GM18502 (cell line): Measurements from ENCODE around the gene ZNF609.
"Not testable (repeated sequence)": the region's sequence is repeated elsewhere in the genome, so short reads cannot be mapped to it uniquely, and the experiment has no call there.

Source experiments
- ATAC-seq: cut with Tn5 transposase; IDR thresholded peaks from one replicate; pipeline ENCODE4 v1.9.1; 2021; ENCODE audit warnings: mild to moderate bottlenecking; ENCODE audit not compliant: unreplicated experiment, poor library complexity

Gene ZNF609

GRCh38 chr15:64456634-64457108 lies 3.7 kb upstream of the ZNF609 start:
- no peak for ATAC-seq

DNA sequence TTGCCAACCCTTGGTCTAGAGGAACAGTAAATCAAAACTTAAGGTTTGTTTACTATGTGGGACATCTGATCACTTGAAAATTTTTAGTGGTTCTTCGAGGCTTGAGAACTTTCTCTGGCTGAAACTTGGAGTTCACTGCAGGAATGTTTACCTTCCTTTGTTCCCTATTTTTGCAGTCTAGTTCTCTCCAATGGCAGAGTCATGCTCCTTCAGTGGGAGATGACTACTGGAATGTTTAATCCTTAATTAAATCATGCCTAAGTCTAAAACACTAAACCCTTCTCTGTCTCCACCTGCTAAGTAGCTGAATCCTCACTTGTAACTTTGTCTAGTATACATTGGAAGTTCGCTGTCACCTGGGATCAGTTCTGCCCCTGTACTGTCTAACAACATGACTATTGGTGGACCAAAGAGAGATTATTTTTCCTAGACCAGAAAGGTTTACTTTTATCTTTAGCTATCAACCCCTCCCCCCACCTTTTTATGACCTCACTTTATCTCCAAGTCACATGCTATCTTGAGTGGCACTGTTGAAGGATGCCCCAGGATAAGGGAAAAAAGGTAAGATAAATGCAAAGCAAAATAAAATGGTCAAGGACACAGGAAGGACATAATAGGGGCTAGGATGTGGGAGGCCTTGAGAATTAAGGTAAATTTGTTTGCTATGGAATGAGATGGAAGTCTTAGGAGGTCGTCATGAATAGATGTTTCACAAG lies 1.2 kb upstream of the ZNF609 start:
- no peak for ATAC-seq

DNA sequence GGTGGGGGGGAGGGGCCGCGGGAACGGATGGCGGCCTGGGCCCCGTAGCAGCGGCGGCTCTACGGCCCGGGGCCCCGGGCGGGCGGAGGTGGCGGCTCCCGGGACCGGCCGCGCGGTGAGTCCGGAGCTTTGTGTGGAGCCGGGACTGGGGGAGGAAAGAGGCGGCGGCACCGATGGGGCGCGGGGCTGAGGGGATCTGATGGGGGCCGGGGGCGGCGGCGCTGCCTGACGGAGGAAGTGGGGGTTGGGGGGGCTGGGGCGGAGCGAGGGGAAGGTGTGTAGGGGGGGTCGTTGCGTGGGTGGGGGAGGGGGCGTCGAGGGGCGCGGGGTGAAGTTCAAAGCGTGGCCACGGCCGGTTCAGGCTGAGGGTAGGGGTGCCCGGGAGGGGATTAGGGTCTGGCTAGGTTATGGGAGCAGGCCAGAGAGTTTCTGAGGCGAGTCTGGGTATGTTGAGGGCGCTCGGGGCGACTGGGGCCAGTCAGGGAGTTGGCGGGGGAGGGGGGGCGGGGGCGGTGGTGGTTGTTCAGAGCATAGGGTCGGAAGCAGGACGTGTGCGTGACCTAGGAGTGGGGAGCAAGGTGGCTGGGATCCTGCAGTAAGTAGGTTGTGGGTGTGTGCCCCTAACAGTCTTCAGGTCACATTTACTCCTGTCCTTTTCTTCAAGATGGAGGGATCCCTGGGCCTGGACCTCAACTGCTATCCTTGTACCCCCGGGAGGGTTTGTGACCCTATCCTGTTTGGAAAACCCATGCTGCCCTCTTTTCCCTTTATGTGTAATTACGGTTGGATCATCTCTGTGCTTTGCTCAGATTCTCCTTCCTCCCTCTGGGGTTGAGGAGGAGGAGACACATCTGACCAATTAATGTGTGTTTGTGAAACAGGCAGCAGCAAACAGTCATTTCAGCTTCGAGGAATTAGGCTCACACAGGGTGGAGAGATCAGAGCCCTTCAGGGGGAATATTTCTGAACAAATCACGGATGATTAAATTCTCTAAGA lies 644 bp downstream of the ZNF609 start:
- ATAC-seq, result peak; percentile 13

DNA sequence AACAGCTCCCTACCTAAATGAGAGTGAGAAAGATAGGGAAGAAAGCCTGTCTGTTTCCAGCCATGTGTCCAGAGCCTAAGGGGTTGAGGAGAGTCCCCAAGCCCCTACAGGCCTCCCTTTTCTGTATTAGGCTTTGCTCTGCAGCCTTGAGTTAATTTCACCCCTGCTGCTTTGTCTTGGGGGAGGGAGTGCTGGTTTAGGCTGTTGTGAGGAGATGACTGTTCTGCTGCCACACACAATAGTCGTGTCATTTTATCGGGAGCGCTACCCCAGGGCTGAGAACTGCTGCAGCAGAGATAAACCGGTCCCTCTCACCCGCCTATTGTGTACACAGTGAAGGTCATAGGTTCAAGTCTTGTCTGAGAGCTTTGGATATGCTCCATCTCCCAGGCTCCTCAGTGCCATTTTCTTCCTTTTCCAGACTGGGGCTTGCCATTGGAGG lies 1.4 kb downstream of the ZNF609 start:
- no peak for ATAC-seq

- ATAC-seq, result no peak
These were observed 2.1 kb downstream of the ZNF609 start for GRCh38 chr15:64462492-64462891.

DNA sequence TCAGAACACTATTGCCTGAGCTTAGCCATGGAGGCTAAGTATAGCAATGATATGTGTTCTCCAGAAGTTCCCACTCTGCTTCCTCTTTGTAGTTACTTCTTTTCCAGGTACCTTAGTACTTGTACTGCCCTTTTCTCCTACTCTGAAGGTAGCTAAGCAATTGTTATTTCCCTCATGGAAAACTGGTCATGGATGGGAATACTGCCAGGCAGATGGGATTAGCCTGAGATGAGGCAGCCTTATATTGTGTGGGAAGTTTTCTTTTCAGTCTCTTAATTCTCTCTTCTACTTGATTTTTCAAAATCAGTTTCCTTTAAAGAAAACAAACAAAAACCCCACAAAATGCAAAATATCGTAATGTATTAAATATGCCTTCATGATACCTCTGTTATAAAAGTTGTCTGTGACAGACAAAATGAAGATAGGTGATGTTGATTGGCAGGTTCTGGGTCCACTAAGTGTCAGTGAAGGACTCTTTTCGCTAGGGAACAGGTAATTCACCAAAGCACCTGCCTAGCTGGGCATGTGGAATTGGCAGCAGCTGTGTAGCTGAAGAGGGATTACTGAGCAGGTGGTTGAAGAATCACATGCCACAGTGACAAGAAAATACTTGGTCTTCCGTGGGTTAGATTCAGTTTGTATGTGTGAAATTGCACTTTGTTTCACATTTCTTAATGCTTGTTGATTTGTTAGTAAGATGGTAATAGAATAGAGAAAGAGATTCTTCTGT lies 4.1 kb downstream of the ZNF609 start:
- no peak for ATAC-seq

DNA sequence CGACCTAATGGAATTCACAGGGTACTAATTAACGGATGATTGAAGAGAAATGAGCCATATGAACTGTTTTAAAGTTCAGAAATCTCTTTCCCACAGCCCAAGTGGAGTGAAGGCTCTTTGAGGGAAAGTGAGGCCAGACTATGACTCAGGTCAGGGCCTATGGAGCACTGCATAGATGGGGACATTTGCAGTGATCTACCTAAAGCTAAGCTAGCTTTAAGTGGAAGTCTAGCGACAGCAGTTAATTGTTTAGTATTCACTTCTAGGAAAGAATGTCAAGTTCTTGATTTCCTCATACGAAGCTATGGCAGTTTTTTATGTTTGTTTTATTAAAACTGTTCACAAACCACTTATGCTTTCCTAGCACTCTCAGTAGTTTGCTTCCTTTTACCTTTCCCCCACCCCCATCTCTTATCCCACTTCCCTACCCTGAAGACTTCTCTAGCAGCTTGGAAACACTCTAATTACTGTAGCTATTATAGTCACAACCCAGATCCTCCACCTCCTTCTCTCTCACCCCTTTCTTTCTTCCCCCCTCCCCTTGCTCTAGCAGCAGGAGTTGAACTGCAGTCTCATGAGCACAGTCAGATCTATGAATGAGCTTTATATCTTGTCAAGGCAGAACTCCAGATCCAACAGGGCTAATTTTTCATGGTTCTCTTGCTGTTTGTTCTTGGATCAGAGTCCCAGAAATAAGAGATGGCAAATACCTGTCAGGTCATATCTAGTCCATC lies 6.2 kb downstream of the ZNF609 start:
- no peak for ATAC-seq

GRCh38 chr15:64472161-64472560 lies 11.8 kb downstream of the ZNF609 start:
- ATAC-seq, result no peak

DNA sequence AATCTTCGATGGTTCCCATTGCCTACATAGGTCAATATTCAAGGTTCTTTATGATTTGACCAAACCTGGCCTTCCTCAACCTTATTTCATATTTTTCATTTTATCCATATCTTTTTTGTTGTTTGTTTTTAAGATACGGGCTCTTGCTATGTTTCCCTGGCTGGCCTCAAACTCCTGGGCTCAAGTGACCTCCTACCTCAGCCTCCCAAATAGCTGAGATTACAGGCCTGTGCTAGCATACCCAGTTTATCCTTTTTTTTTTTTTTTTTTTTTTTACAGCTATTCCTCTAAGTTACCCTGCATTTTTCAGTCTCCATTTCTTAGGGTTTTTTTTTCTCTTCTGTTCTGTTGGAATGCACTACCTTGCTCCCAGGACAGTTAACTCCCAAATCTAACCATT lies 14.5 kb downstream of the ZNF609 start:
- no peak for ATAC-seq

DNA sequence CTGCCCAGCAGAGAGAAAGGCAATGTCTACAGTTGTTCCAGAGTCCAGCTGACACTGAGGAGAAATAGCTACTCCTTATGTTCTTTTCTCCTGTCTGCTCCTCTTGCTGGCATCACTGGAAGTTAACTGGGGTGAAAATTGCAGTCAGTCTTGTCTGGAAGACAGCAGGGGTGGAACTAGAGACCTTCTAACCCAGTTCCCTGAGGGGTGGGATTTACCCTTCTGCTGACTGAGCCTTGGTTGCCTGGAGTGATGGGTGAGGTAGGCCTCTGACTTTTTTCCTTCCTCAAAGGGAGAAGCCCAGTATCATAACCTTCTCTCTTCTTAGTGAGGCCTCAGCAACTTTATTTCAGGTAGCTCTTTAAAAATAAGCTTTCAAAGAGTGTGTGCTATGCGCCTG lies 16.2 kb downstream of the ZNF609 start:
- no peak for ATAC-seq

GRCh38 chr15:64478863-64479262 lies 18.5 kb downstream of the ZNF609 start:
- ATAC-seq, result no peak

- ATAC-seq, result no peak
These were observed 20.5 kb downstream of the ZNF609 start for GRCh38 chr15:64480891-64481290.

DNA sequence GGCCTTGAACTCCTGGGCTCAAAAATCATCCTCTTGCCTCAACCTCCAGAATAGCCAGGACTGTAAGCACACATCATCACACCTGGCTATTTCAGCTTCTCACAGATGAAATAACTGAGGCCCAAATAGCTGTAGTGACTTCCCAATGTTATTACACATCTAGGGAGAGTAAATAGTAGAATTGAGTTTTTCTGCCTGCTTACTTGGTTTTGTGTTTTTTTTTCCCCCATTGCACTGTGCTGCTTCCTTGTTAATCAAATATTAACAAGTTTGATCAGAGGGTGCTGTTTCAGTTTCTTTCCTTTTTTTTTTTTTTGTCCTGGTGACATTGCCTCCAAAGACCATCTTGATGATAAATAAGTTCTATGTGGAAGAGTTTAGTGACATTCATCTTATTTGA lies 23.4 kb downstream of the ZNF609 start:
- ATAC-seq, result no peak

DNA sequence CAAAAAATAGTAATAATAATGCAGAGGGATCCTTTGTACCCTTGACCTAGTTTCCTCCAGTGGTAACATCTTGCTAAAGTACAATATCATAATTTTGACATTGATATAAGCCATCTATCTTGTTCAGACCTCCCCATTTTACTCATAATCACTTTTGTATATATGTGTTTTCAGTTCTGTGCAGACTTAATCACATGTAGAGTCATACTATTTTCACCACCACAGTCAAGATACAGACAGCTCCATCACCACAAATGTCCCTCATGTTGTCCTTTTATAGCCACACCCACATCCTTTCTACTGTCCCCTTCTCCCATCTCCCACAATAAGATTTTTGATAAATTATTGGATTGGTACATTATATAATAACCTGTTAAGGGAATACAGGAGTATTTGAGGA lies 25.4 kb downstream of the ZNF609 start:
- no peak for ATAC-seq

- ATAC-seq, result no peak
These were observed 30.4 kb downstream of the ZNF609 start for GRCh38 chr15:64490598-64491259.

GRCh38 chr15:64493641-64494040 lies 33.3 kb downstream of the ZNF609 start:
- no peak for ATAC-seq

DNA sequence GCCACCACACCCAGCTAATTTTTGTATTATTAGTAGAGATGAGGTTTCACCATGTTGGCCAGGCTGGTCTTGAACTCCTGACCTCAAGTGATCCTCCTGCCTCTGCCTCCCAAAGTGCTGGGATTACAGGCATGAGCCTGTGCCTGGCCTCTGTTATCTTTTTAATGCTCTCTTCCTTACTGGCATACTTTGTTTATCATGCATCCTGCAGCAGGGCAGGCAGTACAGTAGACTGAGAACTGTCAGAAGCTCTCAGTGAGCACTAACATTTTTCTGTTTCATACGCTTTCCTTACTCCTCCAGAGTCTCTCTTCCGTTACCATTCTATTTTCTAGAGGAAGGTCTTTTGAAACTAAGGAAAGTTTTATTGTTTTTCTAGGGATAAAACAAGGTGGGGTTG lies 35.6 kb downstream of the ZNF609 start:
- not testable (repeated sequence) for ATAC-seq

- ATAC-seq, result no peak
These were observed 40.5 kb downstream of the ZNF609 start for GRCh38 chr15:64500695-64501395.

DNA sequence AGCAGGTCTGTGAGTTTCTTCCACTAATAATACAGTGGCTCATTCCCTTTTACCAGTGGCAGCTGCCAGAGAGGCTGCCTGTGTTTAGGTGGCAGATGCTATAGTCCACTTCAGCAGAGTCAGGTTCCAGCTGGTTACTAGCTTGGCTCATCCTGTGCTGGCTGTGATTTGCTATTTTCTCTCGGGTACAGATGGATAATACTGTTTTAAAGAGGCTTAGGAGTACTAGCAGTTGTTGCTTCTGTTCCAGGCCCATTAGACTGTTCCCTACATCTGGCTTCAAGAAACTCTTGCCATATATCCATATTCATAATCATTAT lies 41.0 kb downstream of the ZNF609 start:
- ATAC-seq, result no peak
